Daoy (cell line): Measurements from ENCODE around the gene KCNQ1. TPM values are rescaled to one million over a fixed set of nuclear protein-coding genes. Genes with fewer than 3 reads are reported as not detected.
"Not testable (repeated sequence)": the region's sequence is repeated elsewhere in the genome, so short reads cannot be mapped to it uniquely, and the experiment has no call there.

ENCODE experiments used
- DNase-seq: peaks from one replicate; pipeline ENCODE4 v3.0.0-alpha.2; 2015; ENCODE audit warnings: low read depth
- total RNA-seq: library from RNA; depleted of rRNA; stranded (reverse); fragments of >200 nt; shearing (Covaris generic); gene quantifications from 2 replicates; pipeline ENCODE4 v1.2.3, GENCODE V29; 2014

KCNQ1 gene
- total RNA-seq, 1 experiment from 2014 or later: not detected

- DNase-seq: no peak
These were observed 27.8 kb downstream of the KCNQ1 start for GRCh38 chr11:2472428-2473186.

- no peak for DNase-seq
These were observed 28.7 kb downstream of the KCNQ1 start for GRCh38 chr11:2473361-2474058.

GRCh38 chr11:2474059-2474901 lies 29.5 kb downstream of the KCNQ1 start:
- no peak for DNase-seq

- no peak for DNase-seq
These were observed 30.5 kb downstream of the KCNQ1 start for GRCh38 chr11:2475136-2475918.

GRCh38 chr11:2477254-2477653 lies 32.4 kb downstream of the KCNQ1 start:
- no peak for DNase-seq

- DNase-seq: no peak
These were observed 33.1 kb downstream of the KCNQ1 start for GRCh38 chr11:2477936-2478335.

- DNase-seq: not testable (repeated sequence)
These were observed 35.5 kb downstream of the KCNQ1 start for GRCh38 chr11:2480067-2480873.

- no peak for DNase-seq
These were observed 36.0 kb downstream of the KCNQ1 start for GRCh38 chr11:2480874-2481220.

- no peak for DNase-seq
These were observed 36.4 kb downstream of the KCNQ1 start for GRCh38 chr11:2481253-2481652.

GRCh38 chr11:2482204-2482603 lies 37.4 kb downstream of the KCNQ1 start:
- no peak for DNase-seq

GRCh38 chr11:2482745-2483144 lies 37.9 kb downstream of the KCNQ1 start:
- DNase-seq: no peak

- DNase-seq: no peak
These were observed 38.6 kb downstream of the KCNQ1 start for GRCh38 chr11:2483426-2483825.

GRCh38 chr11:2484576-2485125 lies 39.8 kb downstream of the KCNQ1 start:
- DNase-seq: no peak

GRCh38 chr11:2488004-2488403 lies 43.2 kb downstream of the KCNQ1 start:
- DNase-seq: no peak

- DNase-seq: no peak
These were observed 44.3 kb downstream of the KCNQ1 start for GRCh38 chr11:2489083-2489482.

- DNase-seq: not testable (repeated sequence)
These were observed 53.1 kb downstream of the KCNQ1 start for GRCh38 chr11:2497951-2498350.

GRCh38 chr11:2498750-2499149 lies 53.9 kb downstream of the KCNQ1 start:
- DNase-seq: no peak

- DNase-seq: no peak
These were observed 62.5 kb downstream of the KCNQ1 start for GRCh38 chr11:2507212-2507901.

GRCh38 chr11:2507945-2508749 lies 63.3 kb downstream of the KCNQ1 start:
- DNase-seq: no peak
